ENCODE data around the gene MAN2C1.

Gene MAN2C1

DNA sequence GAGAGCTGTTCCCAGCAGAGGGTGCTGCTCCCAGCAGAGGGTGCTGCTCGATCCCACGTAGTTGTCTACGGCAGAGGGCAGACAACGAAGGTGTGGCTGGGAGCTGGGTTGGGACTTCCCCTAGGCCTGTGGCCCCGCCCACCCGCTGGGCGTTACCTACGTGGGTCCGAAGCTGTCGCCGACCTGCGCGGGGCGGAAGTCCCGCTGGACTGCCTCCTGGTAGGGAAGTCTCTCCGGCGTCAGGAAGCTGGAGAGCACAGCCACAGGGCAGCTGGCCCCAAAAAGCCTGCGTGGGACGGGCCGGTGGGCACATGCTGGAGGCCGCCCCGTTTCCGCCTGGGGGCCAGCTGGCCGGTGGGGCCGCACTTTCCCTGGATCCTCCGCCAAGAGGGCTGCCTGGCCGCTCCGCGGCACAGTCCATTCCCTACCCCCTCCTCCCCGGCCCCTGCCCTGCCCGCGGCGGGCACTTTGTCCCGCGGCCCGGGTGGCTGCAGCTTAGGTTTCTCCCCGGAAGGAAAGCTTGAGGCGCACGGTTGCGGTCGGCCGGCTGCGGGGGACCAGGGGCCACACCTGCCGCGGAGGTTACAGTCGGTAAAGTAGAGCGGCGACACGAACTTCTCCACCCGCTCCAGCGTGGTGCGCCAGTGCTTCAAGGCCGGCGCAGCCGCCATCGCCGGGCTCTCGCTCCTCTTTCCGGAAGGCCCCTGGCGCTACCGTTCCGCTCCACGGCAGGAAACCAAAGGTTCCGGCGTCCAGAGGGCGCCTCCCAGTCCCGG lies at the start of gene MAN2C1:
Gene MAN2C1 (minus strand): TSS at position 695 of the 776 bp plus-strand sequence. CDS start 24 bp downstream, at position 671.
- H2AFZ ChIP-seq (ENCODE audit: low read depth), result peak within 1 kb of the TSS; percentile 52
- H3K27ac ChIP-seq, result peak within 1 kb of the TSS; percentile 93
- no peaks in the 10 kb centered on the region for H4K20me1 ChIP-seq (ENCODE audit: insufficient read depth)
- H3K4me3 ChIP-seq (IDR thresholded peaks at IDR 0.05; ENCODE audit: insufficient read depth, low read depth, low read length), result no peak within 1 kb of the TSS
- H3K79me2 ChIP-seq (ENCODE audit: insufficient read depth, low read depth), result peaks cover 6% of the 10 kb centered on the region; the same call in 1 of the 2 replicates
- peaks cover 26% of the 10 kb centered on the region for H3K4me1 ChIP-seq (ENCODE audit: low read depth, poor library complexity, severe bottlenecking)
- H3K36me3 ChIP-seq (ENCODE audit: insufficient read depth), result no peaks in the 10 kb centered on the region
- no peak; the same call in 1 of the 2 replicates for TF ChIP-seq CTCF (conservative IDR thresholded peaks at IDR 0.05; ENCODE audit: low read depth, low read length)
- peak within 1 kb of the TSS; percentile 84 for H3K9ac ChIP-seq
- H3K27me3 ChIP-seq (ENCODE audit: insufficient read depth, low read depth), result no peaks in the 10 kb centered on the region
- H3K4me2 ChIP-seq, result peak within 1 kb of the TSS; percentile 97

DNA sequence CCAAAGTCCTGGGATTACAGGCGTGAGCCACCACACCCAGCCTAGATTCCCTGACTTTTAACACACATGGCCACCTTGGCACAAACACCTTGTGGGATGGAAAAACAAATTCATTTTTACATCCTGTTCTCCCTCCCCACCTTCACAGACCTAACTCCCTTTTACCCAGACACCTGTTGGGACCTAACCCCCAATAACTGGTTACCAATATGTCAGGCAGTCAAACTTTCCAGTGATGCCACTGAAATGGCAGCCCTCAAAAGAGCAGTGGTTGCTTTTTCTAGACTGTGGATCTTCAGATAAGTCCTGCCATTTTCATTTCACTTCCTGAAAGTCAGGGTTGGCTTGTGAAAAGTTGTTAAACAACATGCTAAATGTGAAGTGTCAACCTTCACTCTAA lies 48.2 kb upstream of the MAN2C1 start:
- H3K27ac ChIP-seq, result no peak overlapping the region
- no peak overlapping the region; the same call in 1 of the 2 replicates for H3K4me2 ChIP-seq
- no peaks in the 10 kb centered on the region for H3K27me3 ChIP-seq (ENCODE audit: insufficient read depth, low read depth)
- H2AFZ ChIP-seq (ENCODE audit: low read depth), result no peak overlapping the region
- H3K79me2 ChIP-seq (ENCODE audit: insufficient read depth, low read depth), result no peaks in the 10 kb centered on the region
- TF ChIP-seq CTCF (conservative IDR thresholded peaks at IDR 0.05; ENCODE audit: low read depth, low read length), result no peak
- peaks cover 4% of the 10 kb centered on the region; the same call in 1 of the 2 replicates for H3K36me3 ChIP-seq (ENCODE audit: insufficient read depth)
- no peak overlapping the region for H3K4me3 ChIP-seq (IDR thresholded peaks at IDR 0.05; ENCODE audit: insufficient read depth, low read depth, low read length)
- no peak overlapping the region for H3K9ac ChIP-seq
- H3K4me1 ChIP-seq (ENCODE audit: low read depth, poor library complexity, severe bottlenecking), result peaks cover 20% of the 10 kb centered on the region
- H4K20me1 ChIP-seq (ENCODE audit: insufficient read depth), result no peaks in the 10 kb centered on the region

DNA sequence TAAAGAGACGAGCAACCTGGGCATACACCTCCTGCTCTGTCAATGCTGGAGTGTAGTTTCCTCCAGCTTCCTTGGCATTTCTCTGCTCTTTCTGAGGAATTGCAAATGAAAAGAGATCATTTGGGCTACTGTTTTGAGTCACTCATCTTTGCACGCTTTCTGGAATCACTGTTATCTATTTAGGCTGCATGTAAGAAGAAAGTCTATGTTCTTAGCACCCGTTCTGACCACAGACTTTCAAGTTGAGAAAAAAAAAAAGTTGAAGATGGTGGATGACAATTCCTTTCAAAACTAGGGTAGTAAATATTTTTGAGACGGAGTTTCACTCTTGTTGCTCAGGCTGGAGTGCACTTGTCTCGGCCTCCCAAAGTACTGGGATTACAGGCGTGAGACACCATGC lies 41.8 kb upstream of the MAN2C1 start:
- H3K36me3 ChIP-seq (ENCODE audit: insufficient read depth), result no peaks in the 10 kb centered on the region; the same call in 1 of the 2 replicates
- no peaks in the 10 kb centered on the region for H3K4me1 ChIP-seq (ENCODE audit: low read depth, poor library complexity, severe bottlenecking)
- no peak overlapping the region for H2AFZ ChIP-seq (ENCODE audit: low read depth)
- H3K9ac ChIP-seq, result no peak overlapping the region
- TF ChIP-seq CTCF (conservative IDR thresholded peaks at IDR 0.05; ENCODE audit: low read depth, low read length), result no peak
- H3K4me2 ChIP-seq, result no peak overlapping the region
- H3K4me3 ChIP-seq (IDR thresholded peaks at IDR 0.05; ENCODE audit: insufficient read depth, low read depth, low read length), result no peak overlapping the region
- H3K27me3 ChIP-seq (ENCODE audit: insufficient read depth, low read depth), result no peaks in the 10 kb centered on the region
- no peaks in the 10 kb centered on the region for H3K79me2 ChIP-seq (ENCODE audit: insufficient read depth, low read depth)
- H3K27ac ChIP-seq, result no peak overlapping the region
- H4K20me1 ChIP-seq (ENCODE audit: insufficient read depth), result no peaks in the 10 kb centered on the region

DNA sequence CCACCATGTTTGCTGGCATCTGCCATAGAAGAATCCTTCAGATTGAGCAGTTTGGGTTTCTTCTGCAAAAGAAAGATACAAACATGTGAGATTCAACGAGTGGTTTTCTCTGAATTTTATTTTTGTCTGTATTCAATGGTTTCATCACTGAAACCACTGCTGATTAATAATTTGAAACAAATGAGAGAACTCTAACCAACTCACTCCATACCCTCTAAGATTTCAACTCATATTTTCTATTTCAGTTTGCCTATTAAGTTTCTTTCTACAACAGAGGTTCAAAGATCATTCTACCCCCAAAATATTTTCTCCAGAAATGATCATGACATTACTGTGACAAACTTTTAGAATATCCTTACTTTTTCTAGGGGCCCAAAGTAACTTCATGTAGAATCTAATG lies 38.7 kb upstream of the MAN2C1 start:
- Histone ChIP-seq H3K4me3 (IDR thresholded peaks at IDR 0.05; ENCODE audit: insufficient read depth, low read depth, low read length) (no peak overlapping the region), H3K79me2 (ENCODE audit: insufficient read depth, low read depth) (no peaks in the 10 kb centered on the region), H4K20me1 (ENCODE audit: insufficient read depth) (no peaks in the 10 kb centered on the region), H3K27me3 (ENCODE audit: insufficient read depth, low read depth) (no peaks in the 10 kb centered on the region), H2AFZ (ENCODE audit: low read depth) (no peak overlapping the region), H3K27ac (no peak overlapping the region), H3K36me3 (ENCODE audit: insufficient read depth) (no peaks in the 10 kb centered on the region; the same call in 1 of the 2 replicates), H3K4me2 (no peak overlapping the region), H3K4me1 (ENCODE audit: low read depth, poor library complexity, severe bottlenecking) (no peaks in the 10 kb centered on the region), H3K9ac (no peak overlapping the region)
- no peak for TF ChIP-seq CTCF (conservative IDR thresholded peaks at IDR 0.05; ENCODE audit: low read depth, low read length)

Measured in KMS-11 (cell line).